ENCODE results near the gene TANGO2.

The TANGO2 gene

DNA sequence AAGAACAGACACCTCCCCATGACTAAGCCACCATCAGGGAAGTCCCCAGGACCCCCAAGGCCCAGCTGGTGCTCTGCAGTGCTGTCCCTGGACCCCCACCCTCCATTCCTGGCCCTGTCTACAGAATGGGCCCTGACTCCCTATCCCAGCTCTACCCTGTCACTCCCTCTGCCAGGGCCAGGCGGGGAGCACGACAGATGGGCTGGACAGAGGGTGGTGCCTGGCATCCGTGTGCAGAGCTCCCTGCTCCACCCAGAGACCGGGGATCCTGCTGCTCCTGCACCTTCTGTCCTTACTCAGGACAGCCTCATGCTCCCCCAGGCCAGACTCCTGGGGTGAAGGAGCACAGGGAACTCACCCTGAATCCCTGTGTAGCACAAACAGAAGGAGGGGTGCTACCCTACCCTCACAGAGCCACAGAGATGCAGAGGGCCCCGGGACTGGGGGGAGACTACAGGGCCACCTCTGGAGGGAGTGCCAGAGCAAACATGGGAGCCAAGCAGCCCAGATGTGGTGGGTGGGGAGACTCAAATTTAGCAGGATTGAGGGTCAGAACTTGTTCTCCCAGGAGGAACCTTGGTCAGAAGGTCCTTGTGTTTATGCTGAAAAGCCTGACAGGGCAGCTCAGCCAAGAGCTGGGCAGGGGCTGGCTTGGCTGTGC lies 6.3 kb upstream of the TANGO2 start:
- WGBS (ENCODE audit: insufficient coverage, insufficient read length), result no CpG with 5 or more reads among the region's 5 CpGs
- no peak overlapping the region for H3K27ac ChIP-seq (ENCODE audit: low read length)
- no peak overlapping the region for H3K4me3 ChIP-seq (ENCODE audit: low read length)
- no peaks in the 10 kb centered on the region for H3K36me3 ChIP-seq (ENCODE audit: control insufficient read depth, insufficient read depth, low read length)
- no peaks in the 10 kb centered on the region for H3K9me3 ChIP-seq (ENCODE audit: control insufficient read depth, insufficient read depth, low read length)
- peaks cover 20% of the 10 kb centered on the region for H3K27me3 ChIP-seq (ENCODE audit: control insufficient read depth, insufficient read depth, low read length)
- no peak for DNase-seq (ENCODE audit: low read depth, low spot score)
- H3K4me1 ChIP-seq (ENCODE audit: control insufficient read depth, insufficient read depth, low read length), result no peaks in the 10 kb centered on the region

DNA sequence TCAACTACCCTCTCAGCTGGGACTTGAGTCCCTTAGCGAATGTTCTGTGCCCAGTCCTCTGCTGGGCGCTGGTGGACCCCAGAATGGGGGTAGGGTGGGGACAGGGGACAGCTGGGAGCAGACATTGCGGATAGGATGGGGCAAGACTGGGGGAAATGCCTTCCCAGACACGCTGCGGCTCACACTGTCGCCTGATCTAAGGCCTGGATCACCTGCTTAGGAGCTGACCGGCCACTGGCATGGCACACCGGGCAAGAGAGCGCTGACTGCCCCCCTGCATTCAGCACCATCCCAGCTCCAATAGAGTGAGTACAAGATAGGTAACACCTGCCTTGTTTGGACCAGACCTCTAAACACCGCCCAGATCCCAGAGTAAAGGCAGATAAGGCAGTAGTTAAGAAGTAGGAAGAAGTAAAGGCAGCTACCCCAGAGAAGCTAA lies 5.7 kb upstream of the TANGO2 start:
- H3K4me1 ChIP-seq (ENCODE audit: control insufficient read depth, insufficient read depth, low read length), result no peaks in the 10 kb centered on the region
- no CpG with 5 or more reads among the region's 10 CpGs for WGBS (ENCODE audit: insufficient coverage, insufficient read length)

DNA sequence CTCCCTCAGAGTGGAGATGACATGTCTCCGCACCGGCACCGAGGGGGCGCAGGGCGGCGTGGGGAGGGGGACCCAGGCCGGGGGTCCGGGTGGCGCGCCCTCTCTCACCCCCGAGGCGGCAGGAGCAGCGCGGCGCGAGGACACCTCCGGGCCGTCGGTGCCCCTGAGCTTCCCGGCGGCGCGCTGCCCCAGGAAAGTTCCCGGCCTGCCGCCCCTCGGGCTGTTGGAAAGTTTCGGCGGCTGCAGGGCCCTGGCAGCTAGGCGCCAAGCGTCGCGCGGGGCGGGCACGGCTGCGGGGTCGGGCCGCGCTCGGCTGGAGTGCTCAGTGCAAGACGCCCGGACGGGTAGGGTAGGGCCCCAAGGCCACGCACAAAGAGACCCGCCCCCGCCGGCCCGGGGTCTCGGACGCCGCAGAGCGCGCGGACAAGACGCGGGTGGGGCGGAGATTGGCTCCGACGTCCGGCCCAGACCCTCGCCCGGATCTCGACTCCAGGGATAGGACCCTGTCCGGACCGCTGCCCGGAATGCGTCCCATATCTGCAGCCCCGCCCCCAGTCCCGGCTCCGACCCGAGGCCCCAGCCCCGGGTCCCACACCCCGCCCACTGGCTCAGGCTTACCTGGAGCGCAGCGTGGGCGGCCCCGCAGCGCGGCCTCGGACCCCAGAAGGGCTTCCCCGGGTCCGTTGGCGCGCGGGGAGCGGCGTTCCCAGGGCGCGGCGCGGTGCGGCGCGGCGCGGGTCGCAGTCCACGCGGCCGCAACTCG lies 4.8 kb upstream of the TANGO2 start:
- H3K27me3 ChIP-seq (ENCODE audit: control insufficient read depth, insufficient read depth, low read length), result peaks cover 20% of the 10 kb centered on the region
- no peak overlapping the region for H3K27ac ChIP-seq (ENCODE audit: low read length)
- no peaks in the 10 kb centered on the region for H3K4me1 ChIP-seq (ENCODE audit: control insufficient read depth, insufficient read depth, low read length)
- no CpG with 5 or more reads among the region's 101 CpGs for WGBS (ENCODE audit: insufficient coverage, insufficient read length)
- no peaks in the 10 kb centered on the region for H3K9me3 ChIP-seq (ENCODE audit: control insufficient read depth, insufficient read depth, low read length)
- no peaks in the 10 kb centered on the region for H3K36me3 ChIP-seq (ENCODE audit: control insufficient read depth, insufficient read depth, low read length)
- peak overlapping the region; percentile 83 for H3K4me3 ChIP-seq (ENCODE audit: low read length)
- DNase-seq (ENCODE audit: low read depth, low spot score), result no peak

More for the DNA sequence above, 5.7 kb upstream of the TANGO2 start:
- DNase-seq (ENCODE audit: low read depth, low spot score), result no peak
- Histone ChIP-seq H3K36me3 (ENCODE audit: control insufficient read depth, insufficient read depth, low read length) (no peaks in the 10 kb centered on the region), H3K9me3 (ENCODE audit: control insufficient read depth, insufficient read depth, low read length) (no peaks in the 10 kb centered on the region), H3K27ac (ENCODE audit: low read length) (no peak overlapping the region), H3K4me3 (ENCODE audit: low read length) (no peak overlapping the region), H3K27me3 (ENCODE audit: control insufficient read depth, insufficient read depth, low read length) (peaks cover 20% of the 10 kb centered on the region)

DNA sequence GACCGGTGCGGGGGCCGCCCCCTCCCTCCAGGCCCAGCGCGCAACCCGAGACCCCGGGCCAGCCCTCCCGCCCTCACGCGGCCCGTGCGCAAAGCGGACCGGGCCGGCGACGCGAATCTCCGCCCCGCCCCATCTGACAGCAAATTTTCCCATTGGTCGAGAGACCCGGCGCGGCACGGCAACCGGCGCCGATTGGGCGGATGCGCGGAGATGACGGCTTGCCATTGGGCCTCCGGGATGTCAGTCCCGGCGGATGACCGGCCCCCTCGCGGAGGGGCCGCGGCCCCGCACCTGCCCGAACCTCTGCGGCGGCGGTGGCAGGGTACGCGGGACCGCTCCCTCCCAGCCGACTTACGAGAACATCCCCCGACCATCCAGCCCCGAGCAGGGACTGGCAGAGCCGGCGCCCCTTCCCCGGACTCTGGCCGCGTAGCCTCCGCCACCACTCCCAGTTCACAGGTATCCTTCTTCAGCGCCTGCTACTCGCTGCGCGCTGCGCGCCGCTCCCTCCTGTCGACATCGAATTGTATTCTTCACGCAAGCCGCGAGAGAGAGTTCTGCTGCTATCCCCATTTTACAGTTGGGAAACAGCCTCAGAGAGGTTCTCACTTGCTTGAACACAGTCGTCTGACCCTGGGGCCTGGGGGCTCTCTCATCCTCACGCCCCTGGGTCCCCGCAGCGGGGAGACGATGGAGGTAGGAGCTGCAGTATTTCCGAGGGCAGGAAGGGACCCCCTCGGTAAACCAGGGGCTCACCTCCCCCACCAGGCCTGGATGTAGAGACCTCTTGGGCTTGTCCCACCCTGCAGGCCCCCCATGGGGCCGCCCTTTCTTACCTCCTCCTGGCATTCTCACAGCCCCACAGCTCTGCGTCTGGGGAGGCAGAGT lies 3.9 kb upstream of the TANGO2 start, which contains the start of gene ARVCF:
ARVCF (minus strand) TSS at position 90 of the 888 bp plus-strand sequence. CDS start 26,029 bp downstream, outside the sequence.
- WGBS (ENCODE audit: insufficient coverage, insufficient read length), result no CpG with 5 or more reads among the region's 79 CpGs
- H3K4me3 ChIP-seq (ENCODE audit: low read length), result peak within 1 kb of the TSS; percentile 83
- no peaks in the 10 kb centered on the region for H3K36me3 ChIP-seq (ENCODE audit: control insufficient read depth, insufficient read depth, low read length)
- peaks cover 3% of the 10 kb centered on the region; the same call in 1 of the 2 replicates for H3K4me1 ChIP-seq (ENCODE audit: control insufficient read depth, insufficient read depth, low read length)
- H3K27ac ChIP-seq (ENCODE audit: low read length), result no peak within 1 kb of the TSS
- no peaks in the 10 kb centered on the region for H3K9me3 ChIP-seq (ENCODE audit: control insufficient read depth, insufficient read depth, low read length)
- DNase-seq (ENCODE audit: low read depth, low spot score), result peak; percentile 66
- H3K27me3 ChIP-seq (ENCODE audit: control insufficient read depth, insufficient read depth, low read length), result peaks cover 20% of the 10 kb centered on the region

DNA sequence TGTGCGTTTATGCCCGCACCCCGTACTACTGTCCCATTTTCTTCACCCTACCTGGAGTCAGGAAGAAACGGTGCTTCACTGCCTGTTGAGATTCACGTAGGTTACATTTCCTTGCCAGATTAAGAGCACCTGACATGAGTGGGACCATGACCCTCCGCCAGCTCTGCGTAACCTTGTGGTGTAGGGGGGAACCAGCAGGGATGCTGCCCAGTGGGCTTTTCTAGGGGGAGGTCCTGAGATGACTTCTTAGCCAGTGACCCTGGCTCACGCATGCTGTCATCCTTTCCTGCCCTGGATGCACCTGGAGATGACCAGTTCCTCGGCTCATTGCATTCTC lies 3.3 kb upstream of the TANGO2 start:
- no peak overlapping the region for H3K27ac ChIP-seq (ENCODE audit: low read length)
- DNase-seq (ENCODE audit: low read depth, low spot score), result no peak
- no peaks in the 10 kb centered on the region for H3K36me3 ChIP-seq (ENCODE audit: control insufficient read depth, insufficient read depth, low read length)
- WGBS (ENCODE audit: insufficient coverage, insufficient read length), result no CpG with 5 or more reads among the region's 9 CpGs
- H3K9me3 ChIP-seq (ENCODE audit: control insufficient read depth, insufficient read depth, low read length), result no peaks in the 10 kb centered on the region
- peaks cover 3% of the 10 kb centered on the region; the same call in 1 of the 2 replicates for H3K4me1 ChIP-seq (ENCODE audit: control insufficient read depth, insufficient read depth, low read length)
- peak overlapping the region; percentile 83; the same call in 1 of the 2 replicates for H3K4me3 ChIP-seq (ENCODE audit: low read length)
- peaks cover 20% of the 10 kb centered on the region for H3K27me3 ChIP-seq (ENCODE audit: control insufficient read depth, insufficient read depth, low read length)

DNA sequence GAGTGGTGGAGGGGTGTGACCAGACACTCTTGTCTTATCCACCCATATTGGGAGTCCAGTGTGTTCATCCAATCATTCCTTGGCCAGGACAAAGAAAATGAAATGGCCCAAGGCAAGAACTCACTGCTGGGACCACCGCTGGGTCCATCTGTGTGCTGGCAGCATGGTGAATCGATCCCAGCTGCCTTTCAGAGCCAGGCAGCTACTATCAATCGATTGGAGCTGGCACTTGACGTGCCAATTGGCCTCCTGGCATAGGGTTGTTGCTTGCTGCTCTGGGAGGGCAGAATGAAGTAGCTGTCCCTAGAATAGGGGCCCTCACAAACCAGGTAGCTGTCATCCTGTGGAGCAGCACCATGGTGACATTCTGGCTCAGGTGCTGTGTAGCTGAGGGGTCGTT lies 2.9 kb upstream of the TANGO2 start:
- WGBS (ENCODE audit: insufficient coverage, insufficient read length), result no CpG with 5 or more reads among the region's 5 CpGs
- DNase-seq (ENCODE audit: low read depth, low spot score), result no peak
- peaks cover 20% of the 10 kb centered on the region for H3K27me3 ChIP-seq (ENCODE audit: control insufficient read depth, insufficient read depth, low read length)
- H3K9me3 ChIP-seq (ENCODE audit: control insufficient read depth, insufficient read depth, low read length), result no peaks in the 10 kb centered on the region
- no peak overlapping the region for H3K27ac ChIP-seq (ENCODE audit: low read length)
- H3K4me3 ChIP-seq (ENCODE audit: low read length), result no peak overlapping the region
- H3K36me3 ChIP-seq (ENCODE audit: control insufficient read depth, insufficient read depth, low read length), result no peaks in the 10 kb centered on the region
- H3K4me1 ChIP-seq (ENCODE audit: control insufficient read depth, insufficient read depth, low read length), result peaks cover 3% of the 10 kb centered on the region; the same call in 1 of the 2 replicates

DNA sequence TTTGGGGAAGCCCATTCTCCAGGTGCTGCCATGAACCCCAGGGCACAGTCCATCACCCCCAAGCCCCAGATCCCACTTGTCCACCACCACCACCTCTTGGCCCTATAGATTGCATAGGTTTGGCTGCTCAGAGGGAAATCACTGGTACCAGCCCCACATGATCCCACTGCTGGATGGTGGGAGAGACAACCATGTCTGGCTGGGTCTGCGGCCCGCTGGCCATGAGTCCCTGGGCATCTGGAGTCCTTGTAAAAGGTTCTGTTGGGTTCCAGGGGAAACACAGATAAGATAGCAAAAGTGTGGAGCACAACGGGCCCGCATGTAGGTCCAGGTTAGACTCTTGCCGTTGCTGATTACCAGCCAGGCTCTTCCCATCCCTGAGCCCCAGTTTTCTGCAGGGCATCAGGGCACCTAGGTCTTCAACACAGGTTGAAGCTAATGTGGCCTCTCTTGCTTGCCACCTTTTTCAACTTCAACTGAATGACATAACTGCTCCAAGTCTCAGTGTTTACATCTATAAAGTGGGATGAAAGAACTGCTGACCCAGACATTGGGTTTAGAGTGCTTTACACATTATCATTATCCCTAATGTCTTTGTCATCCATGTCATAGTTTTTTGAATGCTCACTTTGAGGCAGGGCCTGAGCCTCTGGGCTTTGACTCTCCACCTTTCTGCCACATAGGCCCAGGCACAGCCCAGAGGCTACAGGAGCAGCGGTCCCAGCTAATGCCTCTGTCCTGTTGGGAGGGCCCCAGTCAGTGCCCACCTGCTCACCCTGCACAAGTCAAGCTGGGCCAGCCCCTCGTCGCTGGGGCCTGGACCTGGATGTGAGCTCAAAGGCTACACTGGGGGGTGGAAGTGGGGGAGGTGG lies 1.0 kb upstream of the TANGO2 start:
- Histone ChIP-seq H3K27ac (ENCODE audit: low read length) (no peak overlapping the region), H3K4me3 (ENCODE audit: low read length) (no peak overlapping the region), H3K9me3 (ENCODE audit: control insufficient read depth, insufficient read depth, low read length) (no peaks in the 10 kb centered on the region), H3K36me3 (ENCODE audit: control insufficient read depth, insufficient read depth, low read length) (no peaks in the 10 kb centered on the region), H3K4me1 (ENCODE audit: control insufficient read depth, insufficient read depth, low read length) (peaks cover 3% of the 10 kb centered on the region; the same call in 1 of the 2 replicates), H3K27me3 (ENCODE audit: control insufficient read depth, insufficient read depth, low read length) (peaks cover 20% of the 10 kb centered on the region)
- no peak for DNase-seq (ENCODE audit: low read depth, low spot score)
- WGBS (ENCODE audit: insufficient coverage, insufficient read length), result no CpG with 5 or more reads among the region's 8 CpGs

DNA sequence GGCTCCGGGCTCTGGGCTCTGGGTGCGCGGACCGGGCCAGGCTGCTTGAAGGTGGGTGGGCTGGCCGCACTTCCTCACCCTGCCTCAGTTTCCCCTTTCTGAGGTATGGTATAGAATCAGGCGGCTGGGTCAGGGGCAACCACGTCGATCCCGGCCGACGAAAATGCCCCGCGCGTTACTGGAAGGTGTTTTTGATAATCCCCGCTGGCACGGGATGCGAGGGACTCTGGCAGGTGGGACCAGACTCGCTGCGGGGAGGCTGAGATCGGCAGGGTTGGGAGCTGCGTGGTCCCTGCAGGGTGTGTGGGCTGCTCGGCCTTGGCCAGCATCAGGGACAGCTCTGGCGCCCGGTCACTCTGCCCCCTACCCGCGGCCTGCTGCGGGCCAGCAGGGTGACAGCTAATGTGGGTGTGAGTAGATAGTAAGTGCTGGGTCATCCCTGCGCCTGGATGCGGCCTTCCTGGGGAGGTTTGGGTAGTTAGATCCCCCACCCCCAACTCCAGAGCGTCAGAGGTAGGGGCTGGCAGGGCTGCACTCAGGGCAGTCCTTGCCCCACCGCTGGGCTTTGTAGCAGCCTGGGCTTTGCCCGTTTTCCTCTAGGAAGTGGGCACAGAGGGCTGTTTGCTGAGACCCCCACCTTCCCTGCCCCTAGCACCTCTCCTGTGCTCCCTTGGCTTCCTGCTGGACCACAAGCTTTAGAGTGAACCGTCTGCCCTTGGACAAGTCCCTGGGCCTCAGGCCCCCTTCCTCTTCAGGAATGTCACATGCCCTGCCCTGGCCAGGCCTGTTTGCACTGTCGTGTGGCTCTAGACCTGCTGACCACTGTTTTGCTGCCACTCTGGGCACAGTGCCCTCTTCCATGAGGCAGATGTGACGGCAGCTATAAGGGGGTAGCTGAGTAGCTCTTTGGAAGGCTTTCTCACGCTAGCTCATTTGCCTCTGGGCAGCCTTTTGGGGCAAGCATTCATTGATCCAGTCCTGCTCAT lies 579 bp downstream of the TANGO2 start:
- Histone ChIP-seq H3K4me1 (ENCODE audit: control insufficient read depth, insufficient read depth, low read length) (peaks cover 3% of the 10 kb centered on the region; the same call in 1 of the 2 replicates), H3K36me3 (ENCODE audit: control insufficient read depth, insufficient read depth, low read length) (no peaks in the 10 kb centered on the region), H3K27me3 (ENCODE audit: control insufficient read depth, insufficient read depth, low read length) (peaks cover 18% of the 10 kb centered on the region), H3K4me3 (ENCODE audit: low read length) (peak overlapping the region; percentile 80; the same call in 1 of the 2 replicates), H3K27ac (ENCODE audit: low read length) (no peak overlapping the region), H3K9me3 (ENCODE audit: control insufficient read depth, insufficient read depth, low read length) (no peaks in the 10 kb centered on the region)
- DNase-seq (ENCODE audit: low read depth, low spot score), result no peak
- WGBS (ENCODE audit: insufficient coverage, insufficient read length), result no CpG with 5 or more reads among the region's 36 CpGs
